PFSK-1 (cell line): ENCODE results near the gene PHF14.

Experiments used
- FOXP2 ChIP-seq: optimal IDR thresholded peaks from 2 replicates; pipeline ENCODE3; 2011; ENCODE audit warnings: borderline replicate concordance, control low read depth, inconsistent platforms; ENCODE audit not compliant: insufficient read depth; ENCODE audit errors: extremely low read length, extremely low read depth
- POLR2AphosphoS5 ChIP-seq: IDR thresholded peaks from 2 replicates; pipeline ENCODE4 v1.6.1; 2012; ENCODE audit warnings: low read depth, mild to moderate bottlenecking, control low read depth, low read length, moderate library complexity
- REST ChIP-seq, 2 experiments: IDR thresholded peaks; 2 replicates each; pipeline versions ENCODE4 v1.6.1 to v1.8.0; 2011 to 2012; ENCODE audit warnings: low read depth in 2 of 2, low read length in 2 of 2, control low read depth in 1 of 2, inconsistent platforms in 1 of 2, mild to moderate bottlenecking in 1 of 2, moderate library complexity in 1 of 2; ENCODE audit not compliant: insufficient read depth in 1 of 2
- SIN3A ChIP-seq: IDR thresholded peaks from 2 replicates; pipeline ENCODE4 v1.6.1; 2012; ENCODE audit warnings: mild to moderate bottlenecking, low read length, moderate library complexity, borderline replicate concordance; ENCODE audit not compliant: insufficient read depth
- TAF1 ChIP-seq: IDR thresholded peaks from 2 replicates; pipeline ENCODE4 v1.6.1; 2012; ENCODE audit warnings: low read length, control low read depth, borderline replicate concordance; ENCODE audit not compliant: insufficient read depth

GRCh38 chr7:10940704-10941355 lies 32.8 kb upstream of the PHF14 start:
- no peak for TF ChIP-seq TAF1
- TF ChIP-seq POLR2AphosphoS5 = no peak
- TF ChIP-seq SIN3A = no peak
- TF ChIP-seq REST (IDR thresholded peaks at IDR 0.05; ENCODE audit: insufficient read depth in 1 of 2, low read depth in 2 of 2, low read length in 2 of 2) = no peak
- TF ChIP-seq FOXP2 = no peak
